GM21526 (cell line): ENCODE measurements around the gene VAMP1.
"Not testable (repeated sequence)": the region's sequence is repeated elsewhere in the genome, so short reads cannot be mapped to it uniquely, and the experiment has no call there.

ENCODE experiments used
- ATAC-seq: cut with Tn5 transposase; IDR thresholded peaks from one replicate; pipeline ENCODE4 v1.9.1; 2021; ENCODE audit warnings: moderate library complexity; ENCODE audit not compliant: unreplicated experiment, low FRiP score

Gene VAMP1

GRCh38 chr12:6470375-6471163 lies at the start of gene VAMP1:
TSS of gene VAMP1 (minus strand) at chr12:6470677. CDS start at chr12:6470531, 146 bp downstream.
- peak; percentile 87 for ATAC-seq

- ATAC-seq, result no peak
These were observed 49.7 kb upstream of the VAMP1 start for GRCh38 chr12:6520186-6520585.

- no peak for ATAC-seq
These were observed 37.6 kb upstream of the VAMP1 start for GRCh38 chr12:6508087-6508486.

GRCh38 chr12:6507102-6507998 lies 36.9 kb upstream of the VAMP1 start:
- no peak for ATAC-seq

GRCh38 chr12:6500466-6500865 lies 30.0 kb upstream of the VAMP1 start:
- ATAC-seq, result no peak

- ATAC-seq, result not testable (repeated sequence)
These were observed 26.8 kb upstream of the VAMP1 start for GRCh38 chr12:6497291-6497690.

GRCh38 chr12:6494968-6495367 lies 24.5 kb upstream of the VAMP1 start:
- ATAC-seq, result no peak

GRCh38 chr12:6494258-6494743 lies 23.8 kb upstream of the VAMP1 start:
- ATAC-seq, result peak; percentile 32

- peak; percentile 69 for ATAC-seq
These were observed 23.2 kb upstream of the VAMP1 start, which contains the start of gene NCAPD2 for GRCh38 chr12:6493497-6494257. TSS of gene NCAPD2 (plus strand) at chr12:6494102. CDS start at chr12:6495099, 997 bp downstream.

- ATAC-seq, result peak; percentile 70
These were observed 22.5 kb upstream of the VAMP1 start, which contains the start of gene MRPL51 for GRCh38 chr12:6492838-6493496. TSS of gene MRPL51 (minus strand) at chr12:6493262. CDS start at chr12:6493136, 126 bp downstream.

- ATAC-seq, result not testable (repeated sequence)
These were observed 20.2 kb upstream of the VAMP1 start for GRCh38 chr12:6490673-6491072.

GRCh38 chr12:6489449-6489848 lies 19.0 kb upstream of the VAMP1 start:
- ATAC-seq, result no peak

- ATAC-seq, result no peak
These were observed 17.8 kb upstream of the VAMP1 start for GRCh38 chr12:6488240-6488639.

- no peak for ATAC-seq
These were observed 7.9 kb upstream of the VAMP1 start for GRCh38 chr12:6478416-6478815.

- not testable (repeated sequence) for ATAC-seq
These were observed 7.3 kb upstream of the VAMP1 start for GRCh38 chr12:6477601-6478377.

- ATAC-seq, result no peak
These were observed 6.0 kb upstream of the VAMP1 start for GRCh38 chr12:6476489-6476888.

- not testable (repeated sequence) for ATAC-seq
These were observed 4.9 kb upstream of the VAMP1 start for GRCh38 chr12:6475233-6475975.

GRCh38 chr12:6472491-6472890 lies 2.0 kb upstream of the VAMP1 start:
- ATAC-seq, result no peak
